Measurements from ENCODE around the gene KRAS.

KRAS gene

GRCh38 chr12:25195056-25195971, 55.4 kb downstream of the KRAS start, which contains the start of the genes DNAI7 and ETFRF1:
TSS of gene DNAI7 (minus strand) at chr12:25195160. CDS start at chr12:25195078, 82 bp downstream.
TSS of gene ETFRF1 (plus strand) at chr12:25195237. CDS start at chr12:25203957, 8,720 bp downstream.
- DNase-seq (ENCODE audit: low read depth): peak; percentile 83

- DNase-seq (ENCODE audit: low read depth): no peak
Observed at GRCh38 chr12:25194722-25195055, 56.0 kb downstream of the KRAS start.

GRCh38 chr12:25194214-25194613, 56.5 kb downstream of the KRAS start:
- DNase-seq (ENCODE audit: low read depth): no peak

GRCh38 chr12:25190793-25191192, 59.9 kb downstream of the KRAS start:
- no peak for DNase-seq (ENCODE audit: low read depth)

GRCh38 chr12:25189656-25190055, 61.1 kb downstream of the KRAS start:
- no peak for DNase-seq (ENCODE audit: low read depth)

GRCh38 chr12:25187781-25188180, 62.9 kb downstream of the KRAS start:
- DNase-seq (ENCODE audit: low read depth): peak; percentile 77

- no peak for DNase-seq (ENCODE audit: low read depth)
Observed at GRCh38 chr12:25186788-25187402, 63.8 kb downstream of the KRAS start.

GRCh38 chr12:25186038-25186787, 64.5 kb downstream of the KRAS start:
- no peak for DNase-seq (ENCODE audit: low read depth)

GRCh38 chr12:25184132-25184531, 66.6 kb downstream of the KRAS start:
- no peak for DNase-seq (ENCODE audit: low read depth)

- no peak for DNase-seq (ENCODE audit: low read depth)
Observed at GRCh38 chr12:25182765-25183164, 68.0 kb downstream of the KRAS start.

GRCh38 chr12:25162866-25163265, 87.9 kb downstream of the KRAS start:
- DNase-seq (ENCODE audit: low read depth): no peak

- no peak for DNase-seq (ENCODE audit: low read depth)
Observed at GRCh38 chr12:25156061-25156460, 94.7 kb downstream of the KRAS start.

GRCh38 chr12:25155022-25155576, 95.6 kb downstream of the KRAS start:
- DNase-seq (ENCODE audit: low read depth): no peak
